Measurements from ENCODE around the gene MYL6.

GRCh38 chr12:56193025-56193578 lies 34.9 kb downstream of the MYL6 start:
- TF ChIP-seq, protein P1, sequence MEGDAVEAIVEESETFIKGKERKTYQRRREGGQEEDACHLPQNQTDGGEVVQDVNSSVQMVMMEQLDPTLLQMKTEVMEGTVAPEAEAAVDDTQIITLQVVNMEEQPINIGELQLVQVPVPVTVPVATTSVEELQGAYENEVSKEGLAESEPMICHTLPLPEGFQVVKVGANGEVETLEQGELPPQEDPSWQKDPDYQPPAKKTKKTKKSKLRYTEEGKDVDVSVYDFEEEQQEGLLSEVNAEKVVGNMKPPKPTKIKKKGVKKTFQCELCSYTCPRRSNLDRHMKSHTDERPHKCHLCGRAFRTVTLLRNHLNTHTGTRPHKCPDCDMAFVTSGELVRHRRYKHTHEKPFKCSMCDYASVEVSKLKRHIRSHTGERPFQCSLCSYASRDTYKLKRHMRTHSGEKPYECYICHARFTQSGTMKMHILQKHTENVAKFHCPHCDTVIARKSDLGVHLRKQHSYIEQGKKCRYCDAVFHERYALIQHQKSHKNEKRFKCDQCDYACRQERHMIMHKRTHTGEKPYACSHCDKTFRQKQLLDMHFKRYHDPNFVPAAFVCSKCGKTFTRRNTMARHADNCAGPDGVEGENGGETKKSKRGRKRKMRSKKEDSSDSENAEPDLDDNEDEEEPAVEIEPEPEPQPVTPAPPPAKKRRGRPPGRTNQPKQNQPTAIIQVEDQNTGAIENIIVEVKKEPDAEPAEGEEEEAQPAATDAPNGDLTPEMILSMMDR (IDR thresholded peaks at IDR 0.05 in 2 of 3, conservative IDR thresholded peaks at IDR 0.05 in 1 of 3; ENCODE audit: control insufficient read depth in 2 of 3, extremely low read depth in 1 of 3, insufficient read depth in 1 of 3, low read depth in 3 of 3, low read length in 3 of 3) = peak; percentile 65 to 85 (median 83)
- TF ChIP-seq ZBTB11 (CRISPR knock-in tag; IDR thresholded peaks at IDR 0.05) (no peak), POLR2AphosphoS5 (IDR thresholded peaks at IDR 0.05; ENCODE audit: low read length) (peak; percentile 46; the same call in 1 of the 2 replicates), EP300 (IDR thresholded peaks at IDR 0.05; ENCODE audit: borderline replicate concordance in 1 of 2, control insufficient read depth in 1 of 2, low read depth in 2 of 2, low read length in 2 of 2) (no peak), YY1 (IDR thresholded peaks at IDR 0.05; ENCODE audit: low read depth, low read length) (peak; percentile 96), SPI1 (IDR thresholded peaks at IDR 0.05; ENCODE audit: borderline replicate concordance, insufficient read depth, low read depth, low read length) (no peak), RAD21 (IDR thresholded peaks at IDR 0.05; ENCODE audit: insufficient read depth, low read depth, low read length) (peak; percentile 96), PAX5 (IDR thresholded peaks at IDR 0.05; ENCODE audit: borderline replicate concordance, low read depth, low read length) (no peak), CHD4 (IDR thresholded peaks at IDR 0.05) (no peak), ZBED1 (IDR thresholded peaks at IDR 0.05; ENCODE audit: borderline replicate concordance) (no peak), ZBTB33 (IDR thresholded peaks at IDR 0.05) (peak; percentile 10; the same call in 1 of the 2 replicates), JUND (IDR thresholded peaks at IDR 0.05; ENCODE audit: low read depth, low read length) (no peak), E4F1 (IDR thresholded peaks at IDR 0.05; ENCODE audit: borderline replicate concordance, partially characterized antibody) (no peak)
